ENCODE data around the gene BACH2. TPM values are rescaled to one million over a fixed set of nuclear protein-coding genes. Genes with fewer than 3 reads are reported as not detected.

BACH2 gene
- total RNA-seq, 4 donors from 2014 or later: 8.5 to 20.0 (median 13.3) TPM

- Histone ChIP-seq H3K9me3 (no peaks in the 10 kb centered on the region), H3K36me3 (no peaks in the 10 kb centered on the region), H3K4me3 (no peak overlapping the region), H3K27ac (no peak overlapping the region), H3K27me3 (no peaks in the 10 kb centered on the region), H3K4me1 (no peaks in the 10 kb centered on the region)
- TF ChIP-seq EP300 (IDR thresholded peaks at IDR 0.05): no peak
- TF ChIP-seq CTCF (IDR thresholded peaks at IDR 0.05): no peak
- 79% methylated on average over 9 of the region's 9 CpGs for WGBS
- DNase-seq (ENCODE audit: low spot score in 2 of 2): no peak
Observed at GRCh38 chr6:90274451-90275030, 22.1 kb downstream of the BACH2 start.

- no peak for TF ChIP-seq CTCF (IDR thresholded peaks at IDR 0.05)
- no peak for TF ChIP-seq POLR2AphosphoS5 (IDR thresholded peaks at IDR 0.05)
- TF ChIP-seq EP300 (IDR thresholded peaks at IDR 0.05): no peak
- no peak for TF ChIP-seq POLR2A (IDR thresholded peaks at IDR 0.05)
- WGBS: 78% methylated on average over 5 of the region's 5 CpGs
Observed at GRCh38 chr6:90273863-90274262, 22.8 kb downstream of the BACH2 start.

DNA sequence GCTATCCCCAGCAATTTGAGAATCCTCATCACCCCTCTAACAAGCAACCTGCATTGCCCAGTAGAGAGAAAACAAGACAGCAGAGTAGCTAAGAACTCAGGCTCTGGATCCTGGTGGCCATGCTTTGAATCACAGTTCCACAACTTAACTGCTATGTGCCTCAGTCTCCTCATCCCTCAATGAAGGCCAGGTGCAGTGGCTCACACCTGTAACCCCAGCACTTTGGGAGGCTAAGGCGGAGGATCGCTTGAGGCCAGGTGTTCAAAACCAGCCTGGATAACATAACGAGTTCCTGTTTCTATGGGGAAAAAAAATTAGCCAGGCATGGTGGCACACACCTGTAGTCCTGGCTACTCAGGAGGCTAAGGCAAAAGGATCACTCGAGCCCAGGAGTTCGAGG is 23.7 kb downstream of the BACH2 start:
- H3K4me1 ChIP-seq: no peaks in the 10 kb centered on the region
- no peak for DNase-seq (ENCODE audit: low spot score in 2 of 2)
- no peaks in the 10 kb centered on the region for H3K27me3 ChIP-seq
- no peak overlapping the region for H3K4me3 ChIP-seq
- H3K27ac ChIP-seq: no peak overlapping the region
- H3K36me3 ChIP-seq: no peaks in the 10 kb centered on the region
- no peaks in the 10 kb centered on the region for H3K9me3 ChIP-seq
- 99% methylated on average over 5 of the region's 5 CpGs for WGBS
- TF ChIP-seq POLR2A (IDR thresholded peaks at IDR 0.05) (no peak), EP300 (IDR thresholded peaks at IDR 0.05) (no peak), CTCF (IDR thresholded peaks at IDR 0.05) (no peak), POLR2AphosphoS5 (IDR thresholded peaks at IDR 0.05) (no peak)

More at GRCh38 chr6:90273863-90274262, 22.8 kb downstream of the BACH2 start:
- Histone ChIP-seq H3K27ac (no peak overlapping the region), H3K27me3 (no peaks in the 10 kb centered on the region), H3K4me3 (no peak overlapping the region), H3K36me3 (no peaks in the 10 kb centered on the region), H3K9me3 (no peaks in the 10 kb centered on the region), H3K4me1 (no peaks in the 10 kb centered on the region)
- DNase-seq (ENCODE audit: low spot score in 2 of 2): no peak

- TF ChIP-seq CTCF (IDR thresholded peaks at IDR 0.05) (no peak), POLR2A (IDR thresholded peaks at IDR 0.05) (no peak), EP300 (IDR thresholded peaks at IDR 0.05) (no peak), POLR2AphosphoS5 (IDR thresholded peaks at IDR 0.05) (no peak)
- WGBS: 82% methylated on average over 7 of the region's 7 CpGs
- no peak for DNase-seq (ENCODE audit: low spot score in 2 of 2)
- Histone ChIP-seq H3K27ac (no peak overlapping the region), H3K36me3 (no peaks in the 10 kb centered on the region), H3K4me3 (no peak overlapping the region), H3K9me3 (no peaks in the 10 kb centered on the region), H3K4me1 (no peaks in the 10 kb centered on the region), H3K27me3 (no peaks in the 10 kb centered on the region)
Observed at GRCh38 chr6:90271831-90272230, 24.8 kb downstream of the BACH2 start.

- H3K4me1 ChIP-seq: no peaks in the 10 kb centered on the region
- no peaks in the 10 kb centered on the region for H3K9me3 ChIP-seq
- no peak overlapping the region for H3K27ac ChIP-seq
- no peaks in the 10 kb centered on the region for H3K36me3 ChIP-seq
- DNase-seq (ENCODE audit: low spot score in 2 of 2): no peak
- TF ChIP-seq POLR2A (IDR thresholded peaks at IDR 0.05) (no peak), POLR2AphosphoS5 (IDR thresholded peaks at IDR 0.05) (no peak), EP300 (IDR thresholded peaks at IDR 0.05) (no peak), CTCF (IDR thresholded peaks at IDR 0.05) (no peak)
- 92% methylated on average over 1 of the region's 1 CpG for WGBS
- no peaks in the 10 kb centered on the region for H3K27me3 ChIP-seq
- H3K4me3 ChIP-seq: no peak overlapping the region
Observed at GRCh38 chr6:90269334-90269733, 27.3 kb downstream of the BACH2 start.
